GM19351 (cell line): ENCODE data around the gene SACM1L.

Experiments
- ATAC-seq: cut with Tn5 transposase; IDR thresholded peaks from one replicate; pipeline ENCODE4 v1.9.1; 2021; ENCODE audit warnings: mild to moderate bottlenecking, moderate library complexity; ENCODE audit not compliant: unreplicated experiment

Gene SACM1L

DNA sequence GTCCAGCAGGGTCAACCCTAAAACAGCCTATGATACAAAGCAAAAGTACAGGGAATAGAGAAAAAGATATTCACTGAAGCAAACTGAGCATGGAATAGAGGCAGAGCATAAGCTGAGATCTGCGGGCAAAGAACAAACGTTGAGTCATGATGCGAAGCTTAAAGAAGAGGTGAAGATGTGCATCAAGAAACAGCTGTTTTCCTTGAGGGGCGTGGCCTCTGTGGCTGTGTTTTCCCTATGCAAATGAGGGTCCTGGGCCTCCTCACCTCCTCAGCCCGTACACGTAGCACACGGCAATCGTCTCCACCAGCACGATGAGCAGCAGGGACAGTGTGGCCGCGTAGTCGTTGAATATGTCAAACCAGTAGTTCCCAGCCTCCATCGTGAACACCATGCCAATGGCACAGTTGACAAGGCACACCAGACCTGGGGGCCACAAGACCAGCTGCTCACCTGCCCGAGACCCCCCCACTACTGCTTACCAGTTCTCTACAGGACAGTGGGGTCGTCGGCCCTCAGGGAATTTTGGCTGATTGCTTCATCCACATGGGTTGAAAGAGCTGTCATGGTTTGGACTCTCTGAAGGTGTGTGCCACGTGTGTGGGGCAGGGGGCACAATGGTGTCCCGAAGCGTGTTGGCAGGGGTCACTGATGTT lies 73.6 kb downstream of the SACM1L start:
- ATAC-seq, result no peak

DNA sequence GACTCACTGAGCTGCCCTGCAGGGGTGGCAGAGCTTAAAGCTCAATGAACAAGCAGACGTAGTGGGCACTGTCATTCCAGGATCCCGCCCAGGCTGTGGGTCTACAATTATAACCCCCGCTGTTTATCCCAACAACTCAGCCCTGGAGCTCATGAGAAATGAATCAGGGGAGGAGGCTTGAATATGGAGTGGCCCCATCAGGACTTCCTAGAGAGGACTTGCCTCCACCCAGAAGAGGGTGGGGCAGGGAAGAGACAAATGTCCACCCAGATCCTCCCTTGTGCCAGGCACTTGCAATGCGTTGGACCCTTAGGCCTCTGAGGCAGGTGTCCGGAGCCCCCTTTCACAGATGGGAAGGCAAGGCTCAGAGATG lies 74.1 kb downstream of the SACM1L start:
- no peak for ATAC-seq

DNA sequence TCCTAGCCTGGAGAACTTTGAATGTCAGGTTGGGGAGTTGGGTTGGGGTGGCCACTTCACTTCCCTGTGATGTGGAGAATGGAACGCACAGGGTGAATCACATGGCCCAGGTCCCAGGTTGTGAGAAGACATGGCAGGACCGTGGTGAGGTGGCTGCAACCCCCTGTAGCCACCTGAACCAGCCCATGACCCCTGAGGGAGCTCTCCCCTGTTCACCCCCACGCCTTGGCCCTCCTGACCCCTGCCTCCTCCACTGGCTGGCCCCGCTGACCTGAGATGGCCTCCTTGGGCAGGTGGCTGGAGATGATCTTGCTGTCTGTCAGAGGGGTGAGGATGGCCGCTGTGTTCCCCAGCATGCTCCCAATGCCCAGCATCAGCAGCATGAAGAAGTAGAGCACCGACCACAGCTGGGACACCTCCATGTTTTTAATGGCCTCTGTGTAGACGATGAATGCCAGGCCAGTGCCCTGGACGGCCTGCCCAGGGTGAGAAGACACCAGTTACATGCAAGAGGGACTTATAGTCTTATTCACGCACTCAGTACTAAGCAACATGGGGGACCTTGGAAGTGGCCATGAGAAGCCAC lies 76.2 kb downstream of the SACM1L start:
- ATAC-seq, result no peak

DNA sequence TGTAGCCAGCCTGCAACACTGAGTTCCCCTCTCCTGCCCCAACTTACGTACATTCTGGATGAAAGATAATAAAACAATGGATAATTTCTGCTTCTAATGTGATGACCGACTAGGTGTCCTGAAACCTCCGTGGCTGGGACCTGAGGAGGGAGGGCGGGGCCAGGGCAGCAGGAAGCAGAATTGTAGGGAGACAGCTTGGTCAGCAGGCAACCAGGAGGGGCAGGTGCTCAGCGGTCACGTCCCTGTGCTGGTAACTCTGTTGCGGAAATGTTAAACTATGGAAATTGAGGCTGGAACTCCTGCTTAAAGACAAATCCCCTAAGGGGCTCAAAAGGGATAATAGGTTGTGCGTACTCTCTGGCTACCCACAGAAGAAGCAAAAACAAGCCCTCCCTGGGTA lies 76.8 kb downstream of the SACM1L start:
- ATAC-seq, result no peak

GRCh38 chr3:45771166-45771775 lies 82.1 kb downstream of the SACM1L start:
- ATAC-seq, result no peak

DNA sequence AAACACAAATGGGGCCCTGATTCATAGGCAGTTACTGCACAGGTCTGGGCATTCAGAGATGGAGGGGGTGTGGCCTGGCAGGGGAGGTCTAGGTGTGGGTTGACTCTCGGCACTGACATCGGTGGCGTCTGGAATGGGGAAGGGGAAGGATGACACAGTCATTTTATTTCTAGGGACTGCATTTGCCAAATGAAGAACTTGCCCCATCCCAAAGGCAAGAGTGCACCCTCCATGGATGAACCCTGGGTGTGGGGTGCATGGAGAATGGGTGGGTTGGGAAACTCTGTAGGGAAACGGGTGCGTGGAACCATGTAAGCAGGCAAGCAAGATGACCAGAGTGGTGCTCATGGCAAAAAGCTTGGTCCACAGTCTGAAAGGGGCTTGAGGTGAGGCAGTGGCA lies 82.6 kb downstream of the SACM1L start:
- ATAC-seq, result no peak

GRCh38 chr3:45772341-45773035 lies 83.3 kb downstream of the SACM1L start:
- ATAC-seq, result no peak

DNA sequence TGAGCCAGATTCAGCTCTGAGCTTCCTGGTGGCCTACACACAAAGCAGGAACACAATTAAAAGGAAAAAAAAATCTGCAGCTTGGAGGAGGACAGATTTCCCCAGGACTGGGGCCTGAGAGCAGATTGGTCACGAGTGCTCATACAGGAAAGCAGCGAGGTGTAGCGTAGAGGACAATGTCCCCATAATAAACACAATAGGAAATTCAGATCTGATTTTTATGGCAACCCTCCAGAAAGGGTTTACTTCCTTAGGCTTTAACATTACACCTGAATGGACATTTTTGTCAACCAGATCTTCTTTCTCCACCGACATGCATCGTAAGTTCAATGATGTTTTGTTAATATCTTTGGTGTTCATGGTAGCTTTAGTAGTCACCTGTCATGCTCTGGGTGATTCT lies 83.9 kb downstream of the SACM1L start:
- no peak for ATAC-seq

DNA sequence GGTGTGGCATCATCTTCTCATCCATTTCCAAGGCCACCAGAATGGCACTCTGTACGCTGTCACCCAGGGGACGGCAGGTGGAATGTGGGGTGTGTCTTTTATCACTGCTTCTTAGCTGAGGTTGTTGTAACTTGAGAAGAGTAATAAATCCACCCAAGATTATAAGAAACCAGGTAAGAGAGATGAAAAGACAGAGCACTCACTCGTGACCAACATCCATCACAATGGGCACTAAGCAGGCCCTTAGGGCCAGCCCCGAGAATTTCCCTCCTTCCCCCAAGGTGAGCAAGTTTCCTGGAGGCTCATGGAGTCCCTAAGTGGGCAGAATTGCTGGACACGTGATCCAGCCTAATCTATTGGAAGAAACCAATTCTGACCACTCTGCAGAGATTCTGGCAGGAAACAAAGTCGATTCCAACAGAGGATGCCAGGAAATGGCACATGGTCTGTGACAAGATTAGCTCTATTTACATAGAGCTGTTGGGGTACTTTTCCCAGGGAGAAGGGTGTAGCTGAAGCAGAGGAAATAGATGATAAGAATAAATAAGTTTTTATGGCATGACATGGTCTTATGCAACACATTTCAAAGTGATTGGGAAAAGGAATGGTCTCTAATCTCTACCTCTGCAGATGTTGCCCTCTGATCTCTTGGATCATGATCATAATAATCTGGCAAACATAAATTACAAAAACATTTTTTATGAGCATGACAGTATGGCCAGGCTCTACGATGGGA lies 84.7 kb downstream of the SACM1L start:
- ATAC-seq, result no peak

- no peak for ATAC-seq
These were observed 85.7 kb downstream of the SACM1L start for GRCh38 chr3:45774581-45775521.

GRCh38 chr3:45775571-45776300 lies 86.5 kb downstream of the SACM1L start:
- no peak for ATAC-seq

GRCh38 chr3:45776301-45776595 lies 87.1 kb downstream of the SACM1L start:
- ATAC-seq, result no peak

DNA sequence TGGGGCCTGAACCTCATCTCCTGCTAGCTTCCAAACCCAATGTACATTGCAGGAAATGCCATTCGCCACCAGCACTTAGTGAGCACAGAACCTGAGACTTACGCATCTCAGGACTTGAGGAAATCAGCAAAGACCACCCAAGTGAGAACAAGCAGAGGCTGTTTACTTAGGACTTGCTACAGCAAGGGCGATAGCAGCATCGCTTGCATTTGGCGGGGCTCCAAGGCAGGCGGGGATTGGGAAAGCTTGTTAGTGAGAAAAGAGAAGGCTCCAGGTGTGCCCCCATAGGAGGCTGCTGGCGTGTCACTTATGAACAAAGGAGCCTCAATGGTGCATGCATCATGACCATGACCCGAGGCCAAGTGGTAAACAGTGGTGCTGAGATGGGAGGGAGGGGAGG lies 87.4 kb downstream of the SACM1L start:
- ATAC-seq, result no peak

DNA sequence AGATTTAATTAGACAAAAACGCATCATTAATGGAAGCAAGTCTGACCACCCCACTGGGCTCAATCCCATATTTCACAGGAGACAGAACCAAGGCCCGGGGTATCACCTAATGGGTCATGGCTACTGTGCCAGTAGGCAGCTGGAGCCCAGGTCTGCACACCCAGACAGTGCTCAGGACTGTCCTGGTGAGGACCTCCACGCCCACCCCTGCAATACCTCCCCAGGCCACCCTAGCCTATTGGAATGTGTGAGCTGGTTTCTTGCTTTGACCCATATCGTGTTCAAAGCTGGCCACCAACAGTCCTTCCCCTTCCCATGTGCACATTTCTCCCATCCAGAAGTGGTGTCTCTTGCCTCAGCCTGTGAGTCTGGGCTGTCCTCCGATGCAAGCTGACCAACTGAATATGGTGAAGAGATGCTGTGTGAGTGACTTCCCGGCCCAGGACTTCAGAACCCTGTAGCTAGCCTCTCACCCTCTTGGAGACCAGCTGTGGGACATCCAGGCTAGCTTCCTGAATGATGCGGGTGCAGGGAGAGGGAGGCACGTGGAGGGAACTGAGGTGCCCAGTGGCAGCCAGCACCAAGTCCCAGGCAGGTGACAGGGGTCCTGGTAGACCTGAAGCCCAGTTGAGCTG lies 88.0 kb downstream of the SACM1L start:
- ATAC-seq, result no peak

- no peak for ATAC-seq
These were observed 88.7 kb downstream of the SACM1L start for GRCh38 chr3:45777746-45778386.

GRCh38 chr3:45778761-45779201 lies 89.6 kb downstream of the SACM1L start:
- no peak for ATAC-seq

- no peak for ATAC-seq
These were observed 90.8 kb downstream of the SACM1L start for GRCh38 chr3:45779746-45780735.

- no peak for ATAC-seq
These were observed 92.1 kb downstream of the SACM1L start for GRCh38 chr3:45781271-45781670.
